Globus pallidus (tissue), 1 donor: Measurements from ENCODE around the gene TNFAIP3.
"Not testable (repeated sequence)": the region's sequence is repeated elsewhere in the genome, so short reads cannot be mapped to it uniquely, and the experiment has no call there.

ENCODE experiments used
- DNase-seq: peaks from one replicate; pipeline ENCODE4 v3.0.0-alpha.2; 2015; ENCODE audit warnings: low spot score

The TNFAIP3 gene

DNA sequence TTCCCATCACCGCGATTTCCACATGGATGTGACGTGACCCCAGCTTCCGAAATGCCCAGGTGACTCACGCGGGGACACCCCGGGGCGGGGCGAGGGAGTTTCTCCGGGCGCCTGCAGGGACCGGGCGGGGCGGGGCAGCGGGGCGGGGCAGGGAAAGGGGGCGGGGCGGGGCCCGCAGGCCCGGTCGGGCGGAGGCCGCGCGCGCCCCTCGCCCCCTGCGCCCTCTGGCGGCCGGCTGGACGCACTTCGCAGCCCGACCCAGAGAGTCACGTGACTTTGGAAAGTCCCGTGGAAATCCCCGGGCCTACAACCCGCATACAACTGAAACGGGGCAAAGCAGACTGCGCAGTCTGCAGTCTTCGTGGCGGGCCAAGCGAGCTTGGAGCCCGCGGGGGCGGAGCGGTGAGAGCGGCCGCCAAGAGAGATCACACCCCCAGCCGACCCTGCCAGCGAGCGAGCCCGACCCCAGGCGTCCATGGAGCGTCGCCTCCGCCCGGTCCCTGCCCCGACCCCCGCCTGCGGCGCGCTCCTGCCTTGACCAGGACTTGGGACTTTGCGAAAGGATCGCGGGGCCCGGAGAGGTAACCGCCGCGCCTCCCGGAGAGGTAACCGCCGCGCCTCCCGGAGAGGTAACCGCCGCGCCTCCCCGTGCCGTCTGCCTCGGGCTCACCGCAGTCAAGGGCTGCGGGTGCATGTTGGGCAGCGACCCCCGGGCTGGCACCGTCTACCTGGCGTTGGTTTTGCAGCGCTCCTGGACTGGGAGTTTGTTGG, at the start of gene TNFAIP3:
TSS of gene TNFAIP3 (plus strand) at position 346 of the 771 bp plus-strand sequence. CDS start 3,969 bp downstream, outside the sequence.
- peak; percentile 88 for DNase-seq

DNA sequence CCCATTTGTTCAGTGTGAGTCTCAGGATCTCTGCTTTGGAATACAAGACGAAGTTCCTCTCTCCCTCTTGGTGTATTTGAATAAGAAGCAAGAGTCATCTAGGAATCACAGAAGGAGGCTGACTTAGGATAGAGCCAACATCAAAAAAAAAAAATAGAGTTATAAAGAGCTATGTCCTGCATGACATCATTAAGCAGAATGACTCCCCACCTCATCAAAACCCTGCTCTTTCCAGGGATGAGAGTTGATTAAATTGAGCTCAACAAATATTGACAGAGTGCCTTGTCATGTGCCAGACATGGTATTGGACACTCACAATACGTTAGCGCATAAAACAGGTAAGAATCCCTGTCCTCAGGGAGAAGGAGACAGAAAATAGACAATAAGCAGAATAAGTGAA, 48.6 kb upstream of the TNFAIP3 start:
- DNase-seq = no peak

DNA sequence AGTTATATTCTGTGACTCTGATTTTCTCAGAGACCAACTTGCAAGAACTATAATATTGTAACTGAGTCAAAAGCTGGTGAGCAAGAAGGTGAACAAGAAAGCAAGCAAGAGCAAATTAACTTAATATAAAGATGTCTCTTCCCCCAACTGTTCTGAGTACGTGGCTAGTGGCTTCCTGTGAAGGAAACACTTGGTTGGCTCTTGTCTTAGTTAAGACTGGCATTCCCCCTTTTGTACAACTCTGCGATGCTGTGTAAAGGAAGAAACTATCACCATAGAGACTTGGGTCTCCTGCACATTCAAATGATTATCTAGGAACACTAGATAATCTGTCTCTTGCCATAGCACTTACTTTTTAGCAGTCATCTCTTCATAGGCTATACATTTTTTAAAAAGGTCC, 47.3 kb upstream of the TNFAIP3 start:
- no peak for DNase-seq

DNA sequence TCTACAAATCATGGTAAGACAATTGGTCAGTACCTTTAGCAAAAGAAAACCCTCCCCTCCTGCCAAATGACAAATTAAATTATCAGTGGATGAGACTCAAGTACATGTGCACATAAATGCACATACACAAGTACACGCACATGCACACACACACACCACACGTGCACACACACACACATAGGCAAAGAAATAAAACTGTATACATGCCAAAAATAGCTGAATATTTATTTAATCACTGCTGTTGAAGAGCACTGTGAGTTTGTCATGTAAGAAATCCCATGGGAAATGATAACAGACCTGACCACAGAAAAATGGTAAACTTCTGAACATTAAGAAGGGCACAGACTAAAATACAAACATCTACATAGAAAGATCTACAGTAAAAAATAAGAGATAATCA, 46.6 kb upstream of the TNFAIP3 start:
- DNase-seq = no peak

DNA sequence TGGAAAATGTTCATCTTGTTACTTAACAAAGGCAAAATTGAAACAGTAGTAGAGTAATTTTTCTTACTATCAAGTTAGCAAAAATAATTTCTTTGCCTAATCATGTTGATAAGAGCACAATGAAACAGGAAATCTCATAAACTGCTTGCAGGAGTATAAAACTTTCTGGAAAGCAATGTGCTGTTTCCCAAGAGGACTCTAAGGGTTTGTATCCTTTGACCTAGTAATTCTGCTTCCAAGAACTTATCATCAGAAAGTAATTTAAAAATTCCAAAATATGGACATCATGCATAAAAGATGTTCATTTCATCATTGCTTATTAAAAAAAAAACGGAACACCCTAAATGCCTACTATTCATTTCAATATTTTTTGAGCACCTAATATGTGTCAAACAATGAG, 46.1 kb upstream of the TNFAIP3 start:
- DNase-seq = no peak

DNA sequence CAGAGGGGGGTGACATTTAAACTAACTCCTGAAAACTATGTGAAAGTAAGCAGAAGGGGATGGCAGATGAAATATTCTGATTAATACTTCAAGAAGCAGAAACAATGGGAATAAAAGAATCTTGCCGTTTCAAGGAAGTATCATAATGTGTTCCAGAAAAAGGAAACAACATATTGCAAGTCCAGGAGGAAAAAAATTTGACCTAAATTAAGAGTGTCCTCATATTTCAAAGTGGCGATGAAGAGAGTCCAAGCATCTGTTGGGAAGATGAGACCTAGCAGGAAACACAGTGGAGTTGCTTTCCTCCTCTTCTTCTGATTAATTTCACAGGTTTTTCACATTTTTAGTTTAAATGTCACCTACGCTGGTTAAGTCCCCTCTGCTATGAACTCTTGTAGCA, 45.6 kb upstream of the TNFAIP3 start:
- no peak for DNase-seq

DNA sequence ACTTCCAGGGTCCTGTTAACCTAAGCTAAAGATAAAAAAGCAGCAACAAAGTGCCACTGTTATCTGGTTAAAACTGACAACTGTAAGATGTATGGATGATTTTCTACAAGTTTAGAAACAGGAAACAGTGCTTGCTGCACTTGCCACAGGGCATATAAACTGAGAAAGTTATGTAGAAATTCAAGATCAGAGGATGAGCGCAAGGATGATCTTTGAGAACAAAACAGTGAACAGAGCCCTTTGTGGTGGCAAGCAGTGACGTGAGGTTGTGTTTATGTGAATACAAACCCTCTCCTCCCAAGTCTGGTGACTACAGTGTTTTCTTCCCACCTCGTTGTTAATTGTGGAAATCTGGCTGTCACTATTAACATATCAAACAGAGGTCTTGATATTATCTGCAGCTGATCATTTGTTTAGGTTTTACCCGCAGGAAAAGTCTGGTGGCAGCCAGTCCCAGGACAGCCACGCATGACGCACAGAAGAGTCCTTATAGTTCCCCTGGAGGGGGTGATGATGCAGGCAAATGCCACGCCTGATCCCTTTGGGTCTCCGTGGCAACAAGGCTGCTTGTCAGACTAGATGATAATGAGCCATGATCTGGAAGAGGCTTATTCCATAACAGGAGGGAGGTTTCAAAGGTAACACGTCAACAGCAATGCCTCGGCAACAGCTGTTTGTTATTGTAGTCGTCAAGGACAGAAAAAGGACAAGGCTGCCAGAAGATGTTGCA, 43.1 kb upstream of the TNFAIP3 start:
- DNase-seq = peak; percentile 38

DNA sequence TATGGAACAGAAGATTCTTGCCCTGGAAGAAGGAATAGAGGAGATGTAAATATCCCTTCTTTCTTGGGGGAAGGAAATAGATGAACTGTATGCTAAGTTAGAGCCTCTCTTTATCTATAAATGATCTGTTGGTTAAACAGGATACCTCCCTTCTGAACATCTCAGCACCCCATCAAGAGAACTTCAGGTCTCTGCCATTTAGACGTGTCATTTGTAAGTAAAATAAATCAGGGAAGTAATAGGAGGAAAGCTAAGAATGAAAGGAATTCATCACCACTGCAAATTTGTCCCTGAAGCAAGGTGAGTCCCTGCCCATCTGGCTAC, 42.5 kb upstream of the TNFAIP3 start:
- DNase-seq = no peak

DNA sequence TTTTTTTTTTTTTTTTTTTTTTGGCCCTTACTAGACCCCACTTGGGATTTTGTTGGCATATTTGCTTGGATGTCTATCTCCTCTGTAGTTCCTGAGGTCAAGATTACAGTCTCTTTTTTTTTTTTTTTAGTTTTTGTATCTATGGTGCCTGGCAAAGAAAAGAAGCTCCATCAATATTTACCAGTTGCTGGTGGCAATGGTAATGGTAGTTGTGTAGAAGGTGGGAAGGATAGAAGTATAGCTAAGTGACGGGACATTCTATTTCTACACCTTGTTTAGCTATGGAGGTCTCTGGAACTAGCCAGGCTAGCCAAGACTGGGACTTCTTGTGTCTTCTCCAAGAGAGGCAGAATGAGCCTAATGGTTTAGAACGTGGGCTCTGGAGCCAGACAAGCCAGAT, 42.2 kb upstream of the TNFAIP3 start:
- no peak for DNase-seq

DNA sequence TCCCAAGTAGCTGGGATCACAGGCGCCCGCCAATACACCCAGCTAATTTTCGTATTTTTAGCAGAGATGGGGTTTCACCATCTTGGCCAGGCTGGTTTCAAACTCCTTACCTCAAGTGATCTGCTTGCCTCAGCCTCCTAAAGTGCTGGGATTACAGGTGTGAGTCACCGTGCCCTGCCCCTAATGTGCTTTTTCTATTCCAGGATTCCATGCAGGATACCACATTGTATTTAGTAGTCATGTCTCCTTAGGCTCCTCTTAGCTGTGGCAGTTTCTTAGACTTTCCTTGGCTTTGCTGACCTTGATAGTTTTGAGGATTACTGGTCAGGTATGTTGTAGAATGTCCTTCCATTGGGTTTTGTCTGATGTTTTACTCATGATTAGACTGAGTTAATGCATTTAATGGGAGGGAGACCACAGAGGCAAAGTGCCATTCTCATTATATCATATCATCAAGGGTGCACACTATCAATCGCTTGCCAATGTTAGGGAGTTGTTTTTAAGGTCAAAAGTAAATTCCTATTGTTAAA, 39.6 kb upstream of the TNFAIP3 start:
- DNase-seq = no peak

DNA sequence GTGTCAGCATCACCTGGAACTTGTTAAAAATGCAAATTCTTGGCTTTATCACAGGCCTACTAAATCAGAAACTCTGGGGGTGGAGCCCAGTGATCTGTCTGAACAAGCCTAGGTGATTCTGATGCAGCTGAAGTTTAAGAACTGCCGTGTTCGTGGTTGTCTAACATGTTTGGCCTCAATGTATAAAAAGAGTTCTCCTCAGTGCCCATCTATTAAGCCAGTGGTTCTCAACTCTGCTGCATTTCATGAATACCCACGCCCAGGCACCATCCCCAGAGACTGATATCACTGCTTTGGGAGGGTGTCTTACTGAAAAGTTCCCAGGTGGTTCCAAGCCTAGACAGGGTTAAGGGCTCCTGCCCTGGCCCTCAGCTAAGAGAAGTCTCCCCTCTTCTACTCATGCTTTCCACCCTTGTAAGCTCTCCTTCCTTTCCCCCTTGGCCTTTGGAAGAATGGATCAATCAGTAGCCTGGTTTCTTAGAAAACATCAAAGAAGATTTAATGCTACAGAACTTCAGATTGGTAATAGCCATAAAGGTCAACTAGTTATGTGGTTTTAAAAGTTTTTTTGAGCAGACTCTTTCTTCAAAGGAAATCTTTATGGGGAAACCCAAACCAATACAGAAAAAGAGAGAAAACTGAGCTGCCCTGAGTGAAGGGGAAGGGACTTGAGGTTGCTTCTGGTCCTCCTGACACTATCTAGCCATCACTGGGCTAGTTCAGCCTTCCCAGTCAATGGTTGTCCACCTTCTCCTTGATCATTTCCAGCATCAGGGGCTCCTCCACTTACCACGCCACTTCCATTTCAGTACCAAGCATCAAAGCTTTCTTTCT, 38.9 kb upstream of the TNFAIP3 start:
- DNase-seq = no peak

DNA sequence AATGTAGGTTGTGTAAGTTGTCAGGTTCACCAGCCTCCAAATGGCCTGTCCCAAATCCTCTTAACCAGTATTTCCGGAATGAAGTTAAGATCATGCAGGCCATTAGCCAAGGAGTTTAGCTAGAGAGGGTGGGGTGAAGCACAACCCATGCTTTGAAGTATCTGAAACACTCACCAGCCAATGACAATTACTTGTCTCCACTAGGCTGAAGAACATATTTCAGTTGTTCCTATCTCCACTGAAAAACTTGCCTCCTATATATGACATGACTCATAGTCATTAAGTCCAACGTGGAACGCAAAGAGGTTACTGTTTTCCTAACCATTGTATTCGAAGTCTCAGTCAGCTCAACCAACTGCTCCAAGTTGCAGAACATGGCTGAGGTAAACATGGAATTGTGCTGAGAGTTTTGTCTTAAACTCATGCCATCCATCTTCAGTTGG, 37.4 kb upstream of the TNFAIP3 start:
- no peak for DNase-seq

DNA sequence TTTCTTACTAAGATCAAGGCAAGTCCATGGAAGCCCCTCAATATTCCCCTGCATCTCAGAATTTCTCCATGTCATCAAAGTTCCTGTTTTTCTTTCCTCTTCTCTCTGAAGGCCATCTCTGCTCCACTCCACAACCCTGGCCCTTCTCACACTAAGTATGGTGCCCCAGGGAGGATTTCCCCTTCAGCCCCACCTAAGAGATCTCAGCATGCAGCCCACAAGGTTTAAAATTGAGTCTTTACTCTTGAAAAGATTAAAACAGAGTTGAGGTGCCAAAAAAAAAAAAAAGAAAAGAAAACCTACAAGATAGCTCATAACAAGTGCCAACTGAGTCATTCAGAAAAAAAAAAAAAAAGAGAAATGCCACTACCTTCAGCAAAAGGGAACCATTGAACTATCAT, 36.5 kb upstream of the TNFAIP3 start:
- DNase-seq = no peak

DNA sequence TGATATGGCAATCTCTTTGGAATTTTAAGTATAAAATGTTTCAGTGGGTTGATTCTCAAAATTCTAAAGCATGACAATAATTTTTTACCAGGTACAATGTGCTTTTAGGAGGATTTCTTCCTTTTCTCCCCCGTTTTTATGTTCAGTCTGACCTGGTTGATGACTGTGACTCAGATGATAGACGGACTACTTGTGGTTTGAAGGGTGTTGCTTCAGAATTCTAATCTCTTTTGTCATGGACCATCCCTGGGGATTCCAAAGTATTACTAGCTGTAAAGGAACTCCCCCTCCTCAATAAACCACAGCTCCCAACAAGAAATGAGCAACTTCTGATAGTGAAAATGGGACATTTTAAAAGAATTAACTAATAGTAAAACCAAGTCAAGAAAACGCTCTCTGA, 34.9 kb upstream of the TNFAIP3 start:
- DNase-seq = no peak

DNA sequence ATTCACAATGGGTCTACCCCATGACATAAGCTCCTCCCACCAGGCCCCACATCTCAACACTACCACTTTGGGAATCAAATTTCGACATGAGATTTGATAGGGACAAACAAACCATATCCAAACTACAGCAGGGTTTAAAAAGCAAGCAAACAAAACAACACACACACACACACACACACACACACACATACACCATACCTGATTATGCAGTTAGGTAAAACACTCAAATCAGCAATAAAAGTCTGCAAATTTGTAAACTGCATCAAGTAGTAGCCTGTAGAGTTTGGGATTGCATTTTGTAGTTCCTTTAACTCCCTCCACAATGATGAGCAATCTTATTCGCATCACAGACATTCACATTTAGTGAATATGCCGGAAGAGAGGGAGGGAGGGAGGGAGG, 32.6 kb upstream of the TNFAIP3 start:
- DNase-seq = no peak

DNA sequence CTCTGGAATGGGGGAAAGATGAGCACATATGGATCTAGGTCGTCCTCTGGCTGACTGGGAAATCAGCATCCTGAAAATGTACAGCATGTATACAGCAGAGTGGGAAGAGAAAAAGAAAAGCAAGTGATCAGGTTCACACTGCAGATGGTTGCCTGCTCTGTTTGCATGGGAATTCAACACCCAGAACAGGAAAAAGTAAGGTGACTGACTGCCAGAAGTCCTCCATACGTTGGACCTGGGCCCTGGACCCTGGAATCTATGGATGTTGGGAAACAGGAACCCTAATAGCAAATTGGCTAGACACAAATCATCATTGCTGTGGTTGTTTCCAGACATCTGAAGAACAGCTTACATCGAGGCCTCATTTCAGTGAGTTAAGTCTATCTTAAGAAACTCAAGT, 30.3 kb upstream of the TNFAIP3 start:
- no peak for DNase-seq

DNA sequence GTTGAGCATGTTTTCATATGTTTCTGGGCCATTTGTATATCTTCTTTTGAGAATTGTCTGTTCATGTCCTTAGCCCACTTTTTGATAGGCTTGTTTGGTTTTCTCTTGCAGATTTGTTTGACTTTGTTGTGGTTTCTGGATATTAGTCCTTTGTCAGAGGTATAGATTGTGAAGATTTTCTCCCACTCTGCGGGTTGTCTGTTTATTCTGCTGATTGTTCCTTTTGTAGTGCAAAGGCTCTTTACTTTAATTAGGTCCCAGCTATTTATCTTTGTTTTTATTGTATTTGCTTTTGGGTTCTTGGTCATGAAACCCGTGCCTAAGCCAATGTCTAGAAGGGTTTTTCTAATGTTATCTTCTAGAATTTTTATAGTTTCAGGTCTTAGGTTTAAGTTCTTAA, 29.0 kb upstream of the TNFAIP3 start:
- DNase-seq = not testable (repeated sequence)

DNA sequence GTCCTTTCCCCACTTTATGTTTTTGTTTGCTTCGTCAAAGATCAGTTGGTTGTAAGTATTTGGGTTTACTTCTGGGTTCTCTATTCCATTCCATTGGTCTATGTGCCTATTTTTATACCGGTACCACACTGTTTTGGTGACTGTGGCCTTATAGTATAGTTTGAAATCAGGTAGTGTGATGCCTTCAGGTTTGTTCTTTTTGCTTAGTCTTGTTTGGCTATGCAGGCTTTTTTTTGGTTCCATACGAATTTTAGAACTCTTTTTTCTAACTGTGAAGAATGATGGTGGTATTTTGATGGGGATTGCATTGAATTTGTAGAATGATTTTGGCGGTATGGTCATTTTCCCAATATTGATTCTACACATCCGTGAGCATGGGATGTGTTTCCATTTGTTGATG, 28.5 kb upstream of the TNFAIP3 start:
- not testable (repeated sequence) for DNase-seq

DNA sequence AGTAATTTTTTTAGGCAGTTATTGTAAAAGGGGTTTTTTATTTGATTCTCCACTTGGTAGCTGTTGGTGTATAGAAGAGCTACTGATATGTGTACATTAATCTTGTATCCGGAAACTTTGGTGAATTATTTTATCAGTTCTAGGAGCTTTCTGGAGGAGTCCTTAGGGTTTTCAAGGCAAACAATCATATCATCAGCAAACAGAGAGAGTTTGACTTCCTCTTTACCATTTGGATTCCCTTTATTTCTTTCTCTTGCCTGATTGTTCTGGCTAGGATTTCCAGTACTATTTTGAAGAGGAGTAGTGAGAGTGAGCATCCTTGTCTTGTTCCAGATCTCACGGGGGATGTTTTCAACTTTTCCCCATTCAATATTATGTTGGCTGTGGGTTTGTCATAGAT, 28.0 kb upstream of the TNFAIP3 start:
- DNase-seq = no peak

DNA sequence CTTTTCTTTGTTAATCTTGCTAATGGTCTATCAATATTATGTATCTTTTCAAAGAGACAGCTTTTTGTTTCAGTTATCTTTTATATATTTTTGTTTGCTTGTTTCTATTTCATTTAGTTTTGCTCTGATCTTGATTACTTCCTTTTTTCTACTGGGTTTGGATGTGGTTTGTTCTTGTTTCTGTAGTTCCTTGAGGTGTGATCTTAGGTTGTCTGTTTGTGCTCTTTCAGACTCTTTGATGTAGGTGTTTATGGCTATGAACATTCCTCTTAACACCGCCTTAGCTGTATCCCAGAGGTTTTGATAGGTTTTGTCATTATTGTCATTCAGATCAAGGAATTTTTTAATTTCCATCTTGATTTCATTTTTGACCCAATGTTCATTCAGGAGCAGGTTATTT, 26.8 kb upstream of the TNFAIP3 start:
- DNase-seq = no peak

DNA sequence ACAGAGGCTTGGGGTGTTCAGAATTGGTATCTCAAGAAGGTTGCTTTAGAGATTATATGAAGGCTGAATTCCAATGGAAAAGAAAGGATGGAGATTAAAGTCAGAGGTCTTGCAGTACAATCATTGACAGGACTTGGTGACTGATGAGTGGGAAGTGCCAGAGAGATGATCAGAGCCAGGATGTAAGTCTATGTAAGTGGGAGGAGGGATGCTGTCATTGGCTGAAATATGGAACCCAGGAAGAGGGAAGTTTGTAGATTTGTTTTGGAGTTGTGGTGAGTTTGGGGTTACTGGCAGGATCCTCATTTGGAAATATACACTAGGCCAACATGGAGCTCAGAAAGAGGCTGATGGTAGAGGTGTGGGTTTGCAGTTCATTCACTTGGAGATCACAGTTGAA, 23.8 kb upstream of the TNFAIP3 start:
- no peak for DNase-seq

DNA sequence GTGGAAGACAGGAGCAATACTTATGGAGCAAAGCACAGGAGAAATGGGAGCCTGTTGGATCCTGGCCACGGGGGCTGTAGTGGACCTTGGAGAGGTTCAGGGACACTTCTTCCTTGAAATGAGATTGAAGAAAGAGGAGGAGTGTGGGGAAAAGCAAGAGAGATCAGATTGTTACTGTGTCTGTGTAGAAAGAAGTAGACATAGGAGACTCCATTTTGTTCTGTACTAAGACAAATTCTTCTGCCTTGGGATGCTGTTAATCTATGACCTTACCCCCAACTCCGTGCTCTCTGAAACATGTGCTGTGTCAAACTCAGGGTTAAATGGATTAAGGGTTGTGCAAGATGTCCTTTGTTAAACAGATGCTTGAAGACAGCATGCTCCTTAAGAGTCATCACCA, 22.7 kb upstream of the TNFAIP3 start:
- not testable (repeated sequence) for DNase-seq

DNA sequence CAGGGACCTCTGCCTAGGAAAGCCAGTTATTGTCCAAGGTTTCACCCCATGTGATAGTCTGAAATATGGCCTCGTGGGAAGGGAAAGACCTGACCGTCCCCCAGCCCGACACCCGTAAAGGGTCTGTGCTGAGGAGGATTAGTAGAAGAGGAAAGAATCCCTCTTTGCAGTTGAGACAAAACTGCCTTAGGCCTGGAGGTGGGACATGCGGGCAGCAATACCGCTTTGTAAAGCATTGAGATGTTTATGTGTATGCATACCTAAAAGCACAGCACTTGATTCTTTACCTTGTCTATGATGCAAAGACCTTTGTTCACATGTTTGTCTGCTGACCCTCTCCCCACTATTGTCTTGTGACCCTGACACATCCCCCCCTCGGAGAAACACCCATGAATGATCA, 22.3 kb upstream of the TNFAIP3 start:
- not testable (repeated sequence) for DNase-seq
